B cell (primary cell): Measurements from ENCODE around the gene TRHDE. TPM values are rescaled to one million over a fixed set of nuclear protein-coding genes. Genes with fewer than 3 reads are reported as not detected.

Source experiments
- ATAC-seq: fragments of 200-7000 bp; cut with Tn5 transposase; one replicate; pipeline ENCODE4 v1.10.0; 2021; ENCODE audit warnings: low read depth, mild to moderate bottlenecking, moderate number of reproducible peaks, moderate library complexity
- CTCF ChIA-PET: fragments of 350-600 bp; sonication (Branson Sonifier 250); formaldehyde crosslinking; loops from one replicate; lab custom pipeline; 2021; ENCODE audit warnings: antibody characterized with exemption, inconsistent platforms; lab: Charles Lee
- POLR2A ChIA-PET: fragments of 350-600 bp; sonication (Branson Sonifier 250); formaldehyde crosslinking; loops from one replicate; lab custom pipeline; 2021; ENCODE audit warnings: antibody characterized with exemption; lab: Charles Lee
- DNase-seq: peaks from one replicate; pipeline ENCODE4 v3.0.0; 2013
- H2AFZ ChIP-seq: 2 replicates; pipeline ENCODE4 v1.6.1; 2012; ENCODE audit warnings: mild to moderate bottlenecking, low read depth, low read length; ENCODE audit not compliant: insufficient read depth, poor library complexity, severe bottlenecking
- H3K27ac ChIP-seq, 2 donors: 1 replicate in 1 of 2; 2 replicates in 1 of 2; pipeline ENCODE4 v1.5.1; 2012 to 2013; ENCODE audit warnings: low read length in 2 of 2, mild to moderate bottlenecking in 2 of 2, moderate library complexity in 1 of 2
- H3K27me3 ChIP-seq, 4 experiments: fragments of 200-600 bp in 1 of 4; sonication (generic) in 1 of 4; replicated peaks in 1 of 4; 1 replicate in 2 of 4; 2 replicates in 2 of 4; pipeline versions ENCODE4 v1.6.1 to v1.7.0; 2013 to 2016; ENCODE audit warnings: low read length in 3 of 4, mild to moderate bottlenecking in 2 of 4, mixed read lengths in 1 of 4, moderate library complexity in 1 of 4; ENCODE audit not compliant: insufficient read depth in 4 of 4, control insufficient read depth in 3 of 4; ENCODE audit errors: control extremely low read depth in 1 of 4
- H3K36me3 ChIP-seq, 2 experiments: replicated peaks in 1 of 2; 1 replicate in 1 of 2; 2 replicates in 1 of 2; pipeline versions ENCODE4 v1.6.1 to v1.7.1; 2013; ENCODE audit warnings: low read length in 1 of 2; ENCODE audit not compliant: insufficient read depth in 2 of 2, control insufficient read depth in 1 of 2; ENCODE audit errors: control extremely low read depth in 1 of 2, extremely low read depth in 1 of 2
- H3K4me1 ChIP-seq, 2 donors: fragments of 200-600 bp in 1 of 2; sonication (generic) in 1 of 2; 1 replicate in 1 of 2; 2 replicates in 1 of 2; pipeline versions ENCODE4 v1.5.1 to v1.6.1; 2013 to 2017; ENCODE audit warnings: low read length in 2 of 2; ENCODE audit not compliant: control insufficient read depth in 2 of 2, insufficient read depth in 2 of 2
- H3K4me2 ChIP-seq: replicated peaks from 2 replicates; pipeline ENCODE3; 2012; ENCODE audit warnings: mild to moderate bottlenecking, low read depth, low read length; ENCODE audit not compliant: poor library complexity, severe bottlenecking
- H3K4me3 ChIP-seq, 5 experiments: fragments of 200-600 bp in 1 of 5; sonication (generic) in 1 of 5; 1 replicate in 3 of 5; 2 replicates in 2 of 5; pipeline versions ENCODE4 v1.5.1 to v1.7.0; 2011 to 2016; ENCODE audit warnings: low read length in 4 of 5, mild to moderate bottlenecking in 4 of 5, low read depth in 2 of 5, control low read depth in 1 of 5, moderate library complexity in 1 of 5; ENCODE audit not compliant: insufficient read depth in 1 of 5; ENCODE audit errors: control extremely low read depth in 1 of 5, extremely low read depth in 1 of 5
- H3K79me2 ChIP-seq: fragments of 200-600 bp; sonication (generic); one replicate; pipeline ENCODE4 v1.6.0; 2016; ENCODE audit warnings: low read length; ENCODE audit not compliant: control insufficient read depth, insufficient read depth
- H3K9ac ChIP-seq: fragments of 200-600 bp; sonication (generic); 2 replicates; pipeline ENCODE4 v1.6.1; 2017; ENCODE audit warnings: mild to moderate bottlenecking, low read length, moderate library complexity
- H3K9me3 ChIP-seq, 3 donors: one replicate each; pipeline versions ENCODE4 v1.6.1 to v1.7.1; 2013; ENCODE audit warnings: low read length in 2 of 3; ENCODE audit not compliant: control insufficient read depth in 2 of 3, insufficient read depth in 1 of 3; ENCODE audit errors: control extremely low read depth in 1 of 3
- H4K20me1 ChIP-seq: 2 replicates; pipeline ENCODE4 v1.6.0; 2012; ENCODE audit warnings: mild to moderate bottlenecking, low read length; ENCODE audit not compliant: insufficient read depth, control insufficient read depth, poor library complexity, severe bottlenecking
- H3K27ac Mint-ChIP-seq: one replicate; pipeline ENCODE4 v1.8.0; 2021; ENCODE audit warnings: mixed read lengths
- H3K27me3 Mint-ChIP-seq: one replicate; pipeline ENCODE4 v1.8.0; 2021; ENCODE audit warnings: mixed read lengths
- H3K4me1 Mint-ChIP-seq: one replicate; pipeline ENCODE4 v1.8.0; 2021; ENCODE audit warnings: mixed read lengths
- H3K4me3 Mint-ChIP-seq: one replicate; pipeline ENCODE4 v1.8.0; 2021; ENCODE audit warnings: mixed read lengths
- H3K9me3 Mint-ChIP-seq: one replicate; pipeline ENCODE4 v1.8.0; 2022; ENCODE audit warnings: mixed read lengths; ENCODE audit not compliant: insufficient read depth
- CTCF ChIP-seq: fragments of 200-600 bp; IDR thresholded peaks from one replicate; pipeline ENCODE4 v1.8.0; 2022; ENCODE audit warnings: antibody characterized with exemption, mild to moderate bottlenecking
- EZH2 ChIP-seq: IDR thresholded peaks from 2 replicates; pipeline ENCODE4 v1.6.1; 2012; ENCODE audit warnings: borderline replicate concordance, low read depth, mild to moderate bottlenecking, moderate library complexity, low read length; ENCODE audit not compliant: insufficient read depth, poor library complexity, severe bottlenecking
- WGBS: methylation state at CpG from one replicate; pipeline ENCODE4 v1.1.5; 2013; ENCODE audit warnings: missing lambda C conversion rate; ENCODE audit not compliant: insufficient coverage; 5-methylcytosine and 5-hydroxymethylcytosine counted together
- intact Hi-C: fragments of 100-400 bp; cut with micrococcal nuclease; formaldehyde crosslinking; loops from one replicate; pipeline ENCODE4 v1.10.0; 2022
- polyA plus RNA-seq: library from polyadenylated mRNA; depleted of rRNA; stranded (reverse); fragments of >200 nt; gene quantifications from 2 replicates; pipeline ENCODE4 v1.2.3, GENCODE V29; 2012
- total RNA-seq, 2 donors: library from RNA; stranded (reverse); fragments of 120-200 nt in 1 of 2; gene quantifications; 1 replicate in 1 of 2; 2 replicates in 1 of 2; pipeline versions ENCODE4 v1.2.3 to v1.2.4, GENCODE V29; 2013 to 2022

The TRHDE gene
- total and polyA plus RNA-seq, 2 donors (not counting 1 experiment from before 2014, with no cell fraction given), result not detected

GRCh38 chr12:72315858-72316257, 43.7 kb downstream of the TRHDE start:
- no peaks in the 10 kb centered on the region for H3K27me3 ChIP-seq
- POLR2A ChIA-PET, result no interaction called here
- TF ChIP-seq EZH2 (no peak), CTCF (no peak)
- CTCF ChIA-PET, result no interaction called here
- H4K20me1 ChIP-seq, result no peaks in the 10 kb centered on the region
- no CpG with 5 or more reads among the region's 3 CpGs for WGBS
- Mint-ChIP-seq H3K4me1 (no peaks in the 10 kb centered on the region), H3K27me3 (no peaks in the 10 kb centered on the region), H3K4me3 (no peak overlapping the region), H3K9me3 (no peaks in the 10 kb centered on the region), H3K27ac (no peak overlapping the region)
- no peaks in the 10 kb centered on the region for H3K4me1 ChIP-seq
- DNase-seq (no peak), ATAC-seq (no peak)
- intact Hi-C loops, result no loop called here
- no peaks in the 10 kb centered on the region for H3K79me2 ChIP-seq
- H3K27ac ChIP-seq, result no peak overlapping the region
- no peak overlapping the region for H2AFZ ChIP-seq
- no peaks in the 10 kb centered on the region for H3K9me3 ChIP-seq
- no peak overlapping the region for H3K4me3 ChIP-seq
- no peak overlapping the region for H3K9ac ChIP-seq
- no peak overlapping the region for H3K4me2 ChIP-seq
- no peaks in the 10 kb centered on the region for H3K36me3 ChIP-seq

- Histone ChIP-seq H2AFZ (no peak overlapping the region), H3K27ac (no peak overlapping the region), H3K4me2 (no peak overlapping the region), H3K27me3 (no peaks in the 10 kb centered on the region), H3K79me2 (no peaks in the 10 kb centered on the region), H3K9me3 (no peaks in the 10 kb centered on the region), H3K36me3 (no peaks in the 10 kb centered on the region), H3K4me3 (no peak overlapping the region), H3K4me1 (no peaks in the 10 kb centered on the region), H4K20me1 (no peaks in the 10 kb centered on the region), H3K9ac (no peak overlapping the region)
- Mint-ChIP-seq H3K9me3 (no peaks in the 10 kb centered on the region), H3K4me1 (no peaks in the 10 kb centered on the region), H3K27me3 (no peaks in the 10 kb centered on the region), H3K27ac (no peak overlapping the region), H3K4me3 (no peak overlapping the region)
- DNase-seq (no peak), ATAC-seq (no peak)
- WGBS, result 92% methylated on average over 4 of the region's 4 CpGs
- intact Hi-C loops, result no loop called here
- ChIA-PET POLR2A (no interaction called here), CTCF (no interaction called here)
- TF ChIP-seq CTCF (no peak), EZH2 (no peak)
These were observed 46.2 kb downstream of the TRHDE start for GRCh38 chr12:72318341-72318740.
